Measurements from ENCODE around the gene PCED1B. TPM values are rescaled to one million over a fixed set of nuclear protein-coding genes. Genes with fewer than 3 reads are reported as not detected.

The PCED1B gene
- total and polyA plus RNA-seq, 2 experiments from 2014 or later = 5.1 to 6.6 TPM

- no peak for TF ChIP-seq ZNF462 (CRISPR knock-in tag; IDR thresholded peaks at IDR 0.05)
- TF ChIP-seq EZH2phosphoT487 (IDR thresholded peaks at IDR 0.05; ENCODE audit: unreplicated experiment) = no peak
- no peak for TF ChIP-seq ZNF114 (CRISPR knock-in tag; IDR thresholded peaks at IDR 0.05)
- TF ChIP-seq NANOG (IDR thresholded peaks at IDR 0.05; ENCODE audit: borderline replicate concordance) = no peak
- TF ChIP-seq EZH2 (IDR thresholded peaks at IDR 0.05; ENCODE audit: low read depth, unreplicated experiment) = no peak
- no peak for TF ChIP-seq JUNB (IDR thresholded peaks at IDR 0.05; ENCODE audit: unreplicated experiment)
- TF ChIP-seq ZNF331 (CRISPR knock-in tag; IDR thresholded peaks at IDR 0.05; ENCODE audit: low read depth) = no peak
- TF ChIP-seq ETS1 (IDR thresholded peaks at IDR 0.05) = no peak
These were observed 163.0 kb downstream of the PCED1B start (continued) for GRCh38 chr12:47242426-47242825.

GRCh38 chr12:47244835-47245234 is 165.4 kb downstream of the PCED1B start:
- ATAC-seq (no peak), DNase-seq (ENCODE audit: low spot score) (no peak)
- no peaks in the 10 kb centered on the region for H4K20me1 ChIP-seq (replicated peaks; ENCODE audit: insufficient read depth)
- no peaks in the 10 kb centered on the region for H3K4me1 ChIP-seq (ENCODE audit: insufficient read depth)
- Mint-ChIP-seq H3K36me3 (ENCODE audit: low read depth) (peaks cover 4% of the 10 kb centered on the region; the same call in 2 of the 3 replicates), H3K9me3 (no peaks in the 10 kb centered on the region), H3K27me3 (ENCODE audit: insufficient read depth, low read depth, poor library complexity) (peaks cover 3% of the 10 kb centered on the region), H3K4me1 (peaks cover 13% of the 10 kb centered on the region), H3K27ac (no peak overlapping the region), H3K4me3 (no peak overlapping the region)
- no peak overlapping the region for H3K27ac ChIP-seq (ENCODE audit: low read depth)
- H3K36me3 ChIP-seq (ENCODE audit: insufficient read depth) = no peaks in the 10 kb centered on the region
- H3K79me2 ChIP-seq (replicated peaks; ENCODE audit: insufficient read depth) = no peaks in the 10 kb centered on the region
- H3F3A ChIP-seq (replicated peaks; ENCODE audit: low read depth) = no peaks in the 10 kb centered on the region
- H3K27me3 ChIP-seq (ENCODE audit: insufficient read depth) = no peaks in the 10 kb centered on the region
- H3K4me2 ChIP-seq = no peak overlapping the region
- no peak overlapping the region for H2AFZ ChIP-seq
- H3K9me2 ChIP-seq (ENCODE audit: insufficient read depth) = no peaks in the 10 kb centered on the region
- H3K4me3 ChIP-seq = no peak overlapping the region
- TF ChIP-seq EZH2 (IDR thresholded peaks at IDR 0.05; ENCODE audit: low read depth, unreplicated experiment) = no peak
- TF ChIP-seq ETS1 (IDR thresholded peaks at IDR 0.05) = no peak
- no peak for TF ChIP-seq EZH2phosphoT487 (IDR thresholded peaks at IDR 0.05; ENCODE audit: unreplicated experiment)
- no peak for TF ChIP-seq CREB1 (CRISPR knock-in tag; IDR thresholded peaks at IDR 0.05; ENCODE audit: low read depth)
- TF ChIP-seq POLR2AphosphoS5 (IDR thresholded peaks at IDR 0.05; ENCODE audit: low read depth) = no peak
- TF ChIP-seq ZNF114 (CRISPR knock-in tag; IDR thresholded peaks at IDR 0.05) = no peak
- TF ChIP-seq ZNF331 (CRISPR knock-in tag; IDR thresholded peaks at IDR 0.05; ENCODE audit: low read depth) = no peak
- no peak for TF ChIP-seq NANOG (IDR thresholded peaks at IDR 0.05; ENCODE audit: borderline replicate concordance)

Data from GM23338 (cell line).